GM23338 (cell line): ENCODE results near the gene ASIC5. TPM values are rescaled to one million over a fixed set of nuclear protein-coding genes. Genes with fewer than 3 reads are reported as not detected.
A peak's percentile ranks its signal among the peaks of the same experiment; 100 is the strongest.
"Not testable (repeated sequence)": the region's sequence is repeated elsewhere in the genome, so short reads cannot be mapped to it uniquely, and the experiment has no call there.

Source experiments
- ATAC-seq: fragments of 200-7000 bp; cut with Tn5 transposase; 3 replicates; pipeline ENCODE4 v1.9.1; 2020
- DNase-seq: peaks from one replicate; pipeline ENCODE4 v3.0.0-alpha.2; 2015; ENCODE audit warnings: low spot score
- H2AFZ ChIP-seq: fragments of 200-600 bp; sonication (generic); 2 replicates; pipeline ENCODE4 v1.8.0; 2016; ENCODE audit warnings: antibody characterized with exemption, mild to moderate bottlenecking, moderate library complexity
- H3F3A ChIP-seq: fragments of 200-600 bp; sonication (generic); replicated peaks from 2 replicates; pipeline ENCODE4 v1.8.0; 2017; ENCODE audit warnings: antibody characterized with exemption, mixed run types, low read depth
- H3K27ac ChIP-seq: fragments of 200-600 bp; sonication (generic); 2 replicates; pipeline ENCODE4 v1.6.1; 2016; ENCODE audit warnings: low read depth
- H3K27me3 ChIP-seq: fragments of 200-600 bp; sonication (generic); 2 replicates; pipeline ENCODE4 v1.8.0; 2016; ENCODE audit warnings: mild to moderate bottlenecking, mixed run types, moderate library complexity; ENCODE audit not compliant: insufficient read depth
- H3K36me3 ChIP-seq: fragments of 200-600 bp; sonication (generic); 2 replicates; pipeline ENCODE4 v1.8.0; 2016; ENCODE audit warnings: mild to moderate bottlenecking; ENCODE audit not compliant: insufficient read depth
- H3K4me1 ChIP-seq: fragments of 200-600 bp; sonication (generic); 2 replicates; pipeline ENCODE4 v1.8.0; 2016; ENCODE audit warnings: mild to moderate bottlenecking, moderate library complexity; ENCODE audit not compliant: insufficient read depth
- H3K4me2 ChIP-seq: fragments of 200-600 bp; sonication (generic); 2 replicates; pipeline ENCODE4 v1.7.1; 2017; ENCODE audit warnings: mixed run types
- H3K4me3 ChIP-seq: fragments of 200-600 bp; sonication (generic); 2 replicates; pipeline ENCODE4 v1.6.1; 2016; ENCODE audit warnings: mixed run types
- H3K79me2 ChIP-seq: fragments of 200-600 bp; sonication (generic); replicated peaks from 2 replicates; pipeline ENCODE4 v1.8.0; 2017; ENCODE audit warnings: mild to moderate bottlenecking; ENCODE audit not compliant: insufficient read depth
- H3K9me2 ChIP-seq: fragments of 200-600 bp; sonication (generic); 2 replicates; pipeline ENCODE4 v1.8.0; 2017; ENCODE audit not compliant: insufficient read depth
- H4K20me1 ChIP-seq: fragments of 200-600 bp; sonication (generic); replicated peaks from 2 replicates; pipeline ENCODE4 v1.8.0; 2017; ENCODE audit warnings: mild to moderate bottlenecking; ENCODE audit not compliant: insufficient read depth
- H3K27ac Mint-ChIP-seq: 2 replicates; pipeline ENCODE4 v1.8.0; 2020; ENCODE audit warnings: inconsistent platforms, mild to moderate bottlenecking, moderate library complexity, mixed read lengths
- H3K27me3 Mint-ChIP-seq: 3 replicates; pipeline ENCODE4 v1.8.0; 2022; ENCODE audit warnings: low read depth, mild to moderate bottlenecking, moderate library complexity, mixed read lengths, inconsistent platforms; ENCODE audit not compliant: insufficient read depth, poor library complexity
- H3K36me3 Mint-ChIP-seq: 3 replicates; pipeline ENCODE4 v1.8.0; 2021; ENCODE audit warnings: low read depth, mild to moderate bottlenecking, inconsistent platforms, moderate library complexity, mixed read lengths
- H3K4me1 Mint-ChIP-seq: 3 replicates; pipeline ENCODE4 v1.8.0; 2020; ENCODE audit warnings: mild to moderate bottlenecking, inconsistent platforms, mixed read lengths
- H3K4me3 Mint-ChIP-seq: 3 replicates; pipeline ENCODE4 v1.8.0; 2021; ENCODE audit warnings: moderate library complexity, mild to moderate bottlenecking, inconsistent platforms, mixed read lengths
- H3K9me3 Mint-ChIP-seq: 3 replicates; pipeline ENCODE4 v1.8.0; 2020; ENCODE audit warnings: moderate library complexity, mild to moderate bottlenecking, inconsistent platforms, mixed read lengths
- CREB1 ChIP-seq: fragments of 250-450 bp; sonication (Bioruptor Pico); IDR thresholded peaks from 2 replicates; pipeline ENCODE4 v1.5.0; 2020; ENCODE audit warnings: low read depth, mild to moderate bottlenecking, moderate library complexity
- CTCF ChIP-seq, 2 experiments: fragments of 200-600 bp in 1 of 2; sonication (generic) in 1 of 2; conservative IDR thresholded peaks; 2 replicates each; pipeline versions ENCODE4 v1.5.1 to v1.6.1; 2016 to 2017; ENCODE audit warnings: antibody characterized with exemption in 2 of 2, low read depth in 2 of 2, mild to moderate bottlenecking in 2 of 2, moderate library complexity in 1 of 2
- EZH2 ChIP-seq: fragments of 200-600 bp; sonication (generic); IDR thresholded peaks from one replicate; pipeline ENCODE4 v1.8.0; 2017; ENCODE audit warnings: antibody characterized with exemption, mild to moderate bottlenecking, low read depth; ENCODE audit not compliant: unreplicated experiment
- EZH2phosphoT487 ChIP-seq: fragments of 200-600 bp; sonication (generic); IDR thresholded peaks from one replicate; pipeline ENCODE4 v1.8.1; 2018; ENCODE audit warnings: antibody characterized with exemption; ENCODE audit not compliant: unreplicated experiment
- JUNB ChIP-seq: IDR thresholded peaks from one replicate; pipeline ENCODE4 v1.6.1; 2016; ENCODE audit warnings: antibody characterized with exemption; ENCODE audit not compliant: unreplicated experiment
- POLR2AphosphoS5 ChIP-seq: IDR thresholded peaks from 2 replicates; pipeline ENCODE4 v1.6.1; 2016; ENCODE audit warnings: antibody characterized with exemption, low read depth
- STAT1 ChIP-seq: IDR thresholded peaks from one replicate; pipeline ENCODE4 v1.6.1; 2016; ENCODE audit warnings: antibody characterized with exemption; ENCODE audit not compliant: unreplicated experiment
- polyA plus RNA-seq: library from polyadenylated mRNA; unstranded; fragments of >200 nt; fragmentation: Nextera tagmentation; extraction: Ambion mirVana; gene quantifications from 2 replicates; pipeline ENCODE4 v1.2.1, GENCODE V29; 2016
- total RNA-seq: library from RNA; depleted of rRNA; stranded (reverse); fragments of >200 nt; shearing (Covaris generic); gene quantifications from 2 replicates; pipeline ENCODE4 v1.2.3, GENCODE V29; 2014
- TF ChIP-seq, protein P1 (sequence below): IDR thresholded peaks from one replicate; pipeline ENCODE4 v1.6.1; 2018; ENCODE audit warnings: antibody characterized with exemption; ENCODE audit not compliant: unreplicated experiment
- TF ChIP-seq, protein P2 (sequence below): fragments of 250-450 bp; sonication (Bioruptor Pico); IDR thresholded peaks from 2 replicates; pipeline ENCODE4 v1.5.0; 2020; ENCODE audit warnings: mild to moderate bottlenecking, moderate library complexity

Gene ASIC5
- total and polyA plus RNA-seq, 2 experiments from 2014 or later: not detected

DNA sequence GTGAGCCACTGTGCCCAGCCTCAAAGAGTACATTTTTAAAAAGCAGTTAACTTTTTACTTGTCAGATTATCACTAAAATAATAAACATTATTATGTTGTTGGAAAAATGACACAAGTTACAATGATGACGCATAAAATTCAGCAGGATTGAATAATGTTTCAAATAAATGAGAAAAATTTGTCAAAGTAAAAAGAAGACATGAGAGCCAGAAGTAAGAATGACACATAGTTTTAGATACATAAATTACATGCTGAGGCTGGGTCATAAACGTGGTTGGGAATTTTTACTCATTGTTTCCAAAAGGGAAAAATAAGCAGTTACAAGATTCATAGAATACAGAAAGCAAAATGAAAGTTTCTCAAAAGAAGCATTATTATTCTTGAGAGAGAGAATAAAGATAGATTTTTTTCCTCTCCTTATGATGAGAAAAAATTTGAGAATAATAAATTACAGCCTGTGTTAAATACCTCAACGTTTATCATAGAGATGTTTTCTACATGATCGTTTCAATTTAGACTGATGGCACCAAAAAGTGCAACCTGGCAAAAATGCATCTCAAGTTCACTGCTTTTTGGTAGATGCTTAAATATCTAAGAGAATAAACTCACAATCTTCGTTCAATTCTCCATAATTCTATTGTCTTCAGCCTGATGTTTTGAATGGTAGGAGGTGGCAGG, 66.8 kb downstream of the ASIC5 start (continued):
- TF ChIP-seq CREB1 (CRISPR knock-in tag) (no peak), STAT1 (no peak), POLR2AphosphoS5 (no peak), JUNB (no peak), EZH2 (no peak), EZH2phosphoT487 (no peak)
- TF ChIP-seq, protein P1, sequence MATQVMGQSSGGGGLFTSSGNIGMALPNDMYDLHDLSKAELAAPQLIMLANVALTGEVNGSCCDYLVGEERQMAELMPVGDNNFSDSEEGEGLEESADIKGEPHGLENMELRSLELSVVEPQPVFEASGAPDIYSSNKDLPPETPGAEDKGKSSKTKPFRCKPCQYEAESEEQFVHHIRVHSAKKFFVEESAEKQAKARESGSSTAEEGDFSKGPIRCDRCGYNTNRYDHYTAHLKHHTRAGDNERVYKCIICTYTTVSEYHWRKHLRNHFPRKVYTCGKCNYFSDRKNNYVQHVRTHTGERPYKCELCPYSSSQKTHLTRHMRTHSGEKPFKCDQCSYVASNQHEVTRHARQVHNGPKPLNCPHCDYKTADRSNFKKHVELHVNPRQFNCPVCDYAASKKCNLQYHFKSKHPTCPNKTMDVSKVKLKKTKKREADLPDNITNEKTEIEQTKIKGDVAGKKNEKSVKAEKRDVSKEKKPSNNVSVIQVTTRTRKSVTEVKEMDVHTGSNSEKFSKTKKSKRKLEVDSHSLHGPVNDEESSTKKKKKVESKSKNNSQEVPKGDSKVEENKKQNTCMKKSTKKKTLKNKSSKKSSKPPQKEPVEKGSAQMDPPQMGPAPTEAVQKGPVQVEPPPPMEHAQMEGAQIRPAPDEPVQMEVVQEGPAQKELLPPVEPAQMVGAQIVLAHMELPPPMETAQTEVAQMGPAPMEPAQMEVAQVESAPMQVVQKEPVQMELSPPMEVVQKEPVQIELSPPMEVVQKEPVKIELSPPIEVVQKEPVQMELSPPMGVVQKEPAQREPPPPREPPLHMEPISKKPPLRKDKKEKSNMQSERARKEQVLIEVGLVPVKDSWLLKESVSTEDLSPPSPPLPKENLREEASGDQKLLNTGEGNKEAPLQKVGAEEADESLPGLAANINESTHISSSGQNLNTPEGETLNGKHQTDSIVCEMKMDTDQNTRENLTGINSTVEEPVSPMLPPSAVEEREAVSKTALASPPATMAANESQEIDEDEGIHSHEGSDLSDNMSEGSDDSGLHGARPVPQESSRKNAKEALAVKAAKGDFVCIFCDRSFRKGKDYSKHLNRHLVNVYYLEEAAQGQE: no peak

DNA sequence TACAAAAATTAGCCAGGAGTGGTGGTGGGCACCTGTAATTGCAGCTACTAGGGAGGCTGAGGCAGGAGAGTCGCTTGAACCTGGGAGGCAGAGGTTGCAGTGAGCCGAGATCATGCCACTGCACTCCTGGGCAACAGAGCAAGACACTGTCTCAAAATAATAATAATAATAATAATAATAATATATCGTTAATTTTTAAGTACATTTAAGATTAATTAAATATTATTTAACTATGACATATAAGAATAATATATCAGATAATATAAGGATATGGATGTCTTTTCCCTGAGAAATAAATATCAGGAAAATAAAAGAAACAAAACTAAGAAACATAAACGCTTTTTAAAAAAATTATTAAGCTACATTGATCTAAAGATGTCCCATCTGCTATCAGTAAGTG, 68.5 kb downstream of the ASIC5 start:
- H3K27me3 Mint-ChIP-seq, H3K36me3 Mint-ChIP-seq, H3K4me3 ChIP-seq, H4K20me1 ChIP-seq, H3K36me3 ChIP-seq, H3F3A ChIP-seq, H3K27me3 ChIP-seq, H3K27ac ChIP-seq, H3K4me1 ChIP-seq, H3K27ac Mint-ChIP-seq, H3K4me3 Mint-ChIP-seq, H2AFZ ChIP-seq, H3K9me2 ChIP-seq, ATAC-seq, H3K4me2 ChIP-seq, H3K4me1 Mint-ChIP-seq, H3K79me2 ChIP-seq, H3K9me3 Mint-ChIP-seq, DNase-seq: not testable (repeated sequence)

DNA sequence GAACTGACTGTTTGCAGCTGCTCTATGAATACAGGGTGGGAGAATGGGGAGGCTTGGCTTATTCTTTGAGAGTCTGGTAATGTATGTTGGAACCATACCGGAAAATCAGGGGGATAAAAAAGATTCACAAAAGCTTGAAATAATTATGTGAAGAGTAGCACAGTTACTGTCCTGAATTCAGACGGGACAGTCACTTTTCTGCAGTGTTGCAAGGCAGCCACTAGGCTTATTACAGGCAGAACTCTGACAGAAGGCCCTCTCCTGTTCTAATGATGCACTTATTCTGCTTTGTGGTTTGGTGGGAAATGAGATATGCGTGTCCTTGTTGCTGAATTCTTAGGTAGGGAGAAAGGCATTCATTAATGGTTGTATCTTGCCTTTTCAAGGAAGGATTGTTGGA, 70.1 kb downstream of the ASIC5 start:
- ATAC-seq: peak; percentile 87
- H3K27me3 ChIP-seq: no peaks in the 10 kb centered on the region
- Mint-ChIP-seq H3K4me1 (peaks cover 4% of the 10 kb centered on the region; the same call in 1 of the 3 replicates), H3K36me3 (no peaks in the 10 kb centered on the region), H3K27me3 (no peaks in the 10 kb centered on the region), H3K27ac (no peak overlapping the region), H3K4me3 (no peak overlapping the region), H3K9me3 (no peaks in the 10 kb centered on the region)
- no peaks in the 10 kb centered on the region for H3K4me1 ChIP-seq
- no peaks in the 10 kb centered on the region for H4K20me1 ChIP-seq
- H2AFZ ChIP-seq: no peak overlapping the region
- H3K4me2 ChIP-seq: no peak overlapping the region
- H3K79me2 ChIP-seq: no peaks in the 10 kb centered on the region
- H3K4me3 ChIP-seq: no peak overlapping the region
- H3K9me2 ChIP-seq: no peaks in the 10 kb centered on the region
- H3K27ac ChIP-seq: no peak overlapping the region
- peak; percentile 53 for DNase-seq
- H3F3A ChIP-seq: no peaks in the 10 kb centered on the region
- no peaks in the 10 kb centered on the region for H3K36me3 ChIP-seq
- peak; percentile 45 to 61 for TF ChIP-seq CTCF (conservative IDR thresholded peaks at IDR 0.05; ENCODE audit: low read depth in 2 of 2)
- TF ChIP-seq, protein P2, sequence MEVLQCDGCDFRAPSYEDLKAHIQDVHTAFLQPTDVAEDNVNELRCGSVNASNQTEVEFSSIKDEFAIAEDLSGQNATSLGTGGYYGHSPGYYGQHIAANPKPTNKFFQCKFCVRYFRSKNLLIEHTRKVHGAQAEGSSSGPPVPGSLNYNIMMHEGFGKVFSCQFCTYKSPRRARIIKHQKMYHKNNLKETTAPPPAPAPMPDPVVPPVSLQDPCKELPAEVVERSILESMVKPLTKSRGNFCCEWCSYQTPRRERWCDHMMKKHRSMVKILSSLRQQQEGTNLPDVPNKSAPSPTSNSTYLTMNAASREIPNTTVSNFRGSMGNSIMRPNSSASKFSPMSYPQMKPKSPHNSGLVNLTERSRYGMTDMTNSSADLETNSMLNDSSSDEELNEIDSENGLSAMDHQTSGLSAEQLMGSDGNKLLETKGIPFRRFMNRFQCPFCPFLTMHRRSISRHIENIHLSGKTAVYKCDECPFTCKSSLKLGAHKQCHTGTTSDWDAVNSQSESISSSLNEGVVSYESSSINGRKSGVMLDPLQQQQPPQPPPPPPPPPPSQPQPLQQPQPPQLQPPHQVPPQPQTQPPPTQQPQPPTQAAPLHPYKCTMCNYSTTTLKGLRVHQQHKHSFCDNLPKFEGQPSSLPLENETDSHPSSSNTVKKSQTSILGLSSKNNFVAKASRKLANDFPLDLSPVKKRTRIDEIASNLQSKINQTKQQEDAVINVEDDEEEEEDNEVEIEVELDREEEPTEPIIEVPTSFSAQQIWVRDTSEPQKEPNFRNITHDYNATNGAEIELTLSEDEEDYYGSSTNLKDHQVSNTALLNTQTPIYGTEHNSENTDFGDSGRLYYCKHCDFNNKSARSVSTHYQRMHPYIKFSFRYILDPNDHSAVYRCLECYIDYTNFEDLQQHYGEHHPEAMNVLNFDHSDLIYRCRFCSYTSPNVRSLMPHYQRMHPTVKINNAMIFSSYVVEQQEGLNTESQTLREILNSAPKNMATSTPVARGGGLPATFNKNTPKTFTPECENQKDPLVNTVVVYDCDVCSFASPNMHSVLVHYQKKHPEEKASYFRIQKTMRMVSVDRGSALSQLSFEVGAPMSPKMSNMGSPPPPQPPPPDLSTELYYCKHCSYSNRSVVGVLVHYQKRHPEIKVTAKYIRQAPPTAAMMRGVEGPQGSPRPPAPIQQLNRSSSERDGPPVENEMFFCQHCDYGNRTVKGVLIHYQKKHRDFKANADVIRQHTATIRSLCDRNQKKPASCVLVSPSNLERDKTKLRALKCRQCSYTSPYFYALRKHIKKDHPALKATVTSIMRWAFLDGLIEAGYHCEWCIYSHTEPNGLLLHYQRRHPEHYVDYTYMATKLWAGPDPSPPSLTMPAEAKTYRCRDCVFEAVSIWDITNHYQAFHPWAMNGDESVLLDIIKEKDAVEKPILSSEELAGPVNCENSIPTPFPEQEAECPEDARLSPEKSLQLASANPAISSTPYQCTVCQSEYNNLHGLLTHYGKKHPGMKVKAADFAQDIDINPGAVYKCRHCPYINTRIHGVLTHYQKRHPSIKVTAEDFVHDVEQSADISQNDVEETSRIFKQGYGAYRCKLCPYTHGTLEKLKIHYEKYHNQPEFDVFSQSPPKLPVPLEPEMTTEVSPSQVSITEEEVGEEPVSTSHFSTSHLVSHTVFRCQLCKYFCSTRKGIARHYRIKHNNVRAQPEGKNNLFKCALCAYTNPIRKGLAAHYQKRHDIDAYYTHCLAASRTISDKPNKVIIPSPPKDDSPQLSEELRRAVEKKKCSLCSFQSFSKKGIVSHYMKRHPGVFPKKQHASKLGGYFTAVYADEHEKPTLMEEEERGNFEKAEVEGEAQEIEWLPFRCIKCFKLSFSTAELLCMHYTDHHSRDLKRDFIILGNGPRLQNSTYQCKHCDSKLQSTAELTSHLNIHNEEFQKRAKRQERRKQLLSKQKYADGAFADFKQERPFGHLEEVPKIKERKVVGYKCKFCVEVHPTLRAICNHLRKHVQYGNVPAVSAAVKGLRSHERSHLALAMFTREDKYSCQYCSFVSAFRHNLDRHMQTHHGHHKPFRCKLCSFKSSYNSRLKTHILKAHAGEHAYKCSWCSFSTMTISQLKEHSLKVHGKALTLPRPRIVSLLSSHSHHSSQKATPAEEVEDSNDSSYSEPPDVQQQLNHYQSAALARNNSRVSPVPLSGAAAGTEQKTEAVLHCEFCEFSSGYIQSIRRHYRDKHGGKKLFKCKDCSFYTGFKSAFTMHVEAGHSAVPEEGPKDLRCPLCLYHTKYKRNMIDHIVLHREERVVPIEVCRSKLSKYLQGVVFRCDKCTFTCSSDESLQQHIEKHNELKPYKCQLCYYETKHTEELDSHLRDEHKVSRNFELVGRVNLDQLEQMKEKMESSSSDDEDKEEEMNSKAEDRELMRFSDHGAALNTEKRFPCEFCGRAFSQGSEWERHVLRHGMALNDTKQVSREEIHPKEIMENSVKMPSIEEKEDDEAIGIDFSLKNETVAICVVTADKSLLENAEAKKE (CRISPR knock-in tag): no peak
